ENCODE results near the gene FUT8.

FUT8 gene

GRCh38 chr14:65550779-65551643 lies 138.5 kb downstream of the FUT8 start:
- no peak overlapping the region for H3K4me3 ChIP-seq (ENCODE audit: low read depth, low read length)

- H3K4me3 ChIP-seq (ENCODE audit: low read depth, low read length) = no peak overlapping the region
Observed at GRCh38 chr14:65552724-65553123, 140.2 kb downstream of the FUT8 start.

GRCh38 chr14:65554837-65555236 lies 142.3 kb downstream of the FUT8 start:
- no peak overlapping the region for H3K4me3 ChIP-seq (ENCODE audit: low read depth, low read length)

DNA sequence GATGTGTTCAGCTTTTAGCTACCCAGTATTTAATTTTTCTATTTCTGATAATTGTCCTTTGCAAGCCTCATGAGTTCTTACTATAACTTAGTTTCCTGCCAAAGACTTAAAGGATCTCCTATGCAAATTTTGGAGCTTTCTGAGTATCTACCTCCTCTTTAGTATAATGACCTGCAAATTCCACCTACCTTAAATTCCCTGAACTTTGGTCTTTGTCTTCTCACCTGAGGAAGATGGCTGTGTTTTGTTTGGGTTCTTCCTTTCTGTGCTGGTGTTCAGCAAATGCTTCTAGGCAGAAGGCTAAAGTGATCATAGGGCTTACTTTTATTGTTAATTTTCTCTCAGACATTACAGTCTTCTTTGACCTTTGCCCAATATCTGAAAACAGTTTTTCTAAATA lies 142.8 kb downstream of the FUT8 start:
- no peak overlapping the region for H3K4me3 ChIP-seq (ENCODE audit: low read depth, low read length)

DNA sequence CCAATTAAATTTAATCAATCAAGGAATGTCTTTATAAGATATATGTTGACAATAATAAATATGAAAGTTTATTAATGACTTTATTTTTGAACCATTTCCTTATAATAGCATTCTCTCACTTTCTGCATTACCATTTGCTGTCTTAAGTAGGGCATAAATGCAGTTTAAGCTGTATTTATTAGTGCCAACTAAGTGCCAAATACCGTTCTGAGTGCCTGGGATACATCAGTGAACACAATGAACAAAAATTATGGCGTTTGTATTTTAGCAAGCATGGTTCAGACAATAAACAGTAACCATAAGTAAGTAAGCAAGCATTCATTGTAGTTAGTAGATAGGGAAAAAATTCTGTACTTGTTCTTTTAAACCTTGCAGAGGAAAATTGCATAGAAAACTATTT lies 145.8 kb downstream of the FUT8 start:
- H3K4me3 ChIP-seq (ENCODE audit: low read depth, low read length) = no peak overlapping the region

- H3K4me3 ChIP-seq (ENCODE audit: low read depth, low read length) = no peak overlapping the region
Observed at GRCh38 chr14:65560340-65561027, 148.0 kb downstream of the FUT8 start.

- no peak overlapping the region for H3K4me3 ChIP-seq (ENCODE audit: low read depth, low read length)
Observed at GRCh38 chr14:65564370-65564769, 151.8 kb downstream of the FUT8 start.

DNA sequence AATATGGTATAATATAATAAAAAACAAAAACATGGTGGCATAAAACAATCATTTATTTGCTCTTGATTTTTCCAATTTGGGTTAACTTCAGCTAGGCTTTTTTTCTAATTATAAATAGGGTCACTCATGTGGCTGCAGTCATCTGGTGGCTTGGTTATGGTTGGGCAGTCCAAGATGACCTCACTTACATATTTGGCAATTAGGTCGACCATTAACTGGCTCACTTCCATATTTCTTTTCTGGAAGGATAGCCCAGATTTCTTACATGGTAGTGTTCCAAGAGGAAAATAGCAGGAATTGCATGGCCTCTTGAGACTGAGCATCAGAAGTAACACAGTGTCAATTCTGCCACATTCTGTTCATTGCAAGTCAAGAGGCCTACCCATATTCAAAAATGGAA lies 153.4 kb downstream of the FUT8 start:
- no peak overlapping the region for H3K4me3 ChIP-seq (ENCODE audit: low read depth, low read length)

DNA sequence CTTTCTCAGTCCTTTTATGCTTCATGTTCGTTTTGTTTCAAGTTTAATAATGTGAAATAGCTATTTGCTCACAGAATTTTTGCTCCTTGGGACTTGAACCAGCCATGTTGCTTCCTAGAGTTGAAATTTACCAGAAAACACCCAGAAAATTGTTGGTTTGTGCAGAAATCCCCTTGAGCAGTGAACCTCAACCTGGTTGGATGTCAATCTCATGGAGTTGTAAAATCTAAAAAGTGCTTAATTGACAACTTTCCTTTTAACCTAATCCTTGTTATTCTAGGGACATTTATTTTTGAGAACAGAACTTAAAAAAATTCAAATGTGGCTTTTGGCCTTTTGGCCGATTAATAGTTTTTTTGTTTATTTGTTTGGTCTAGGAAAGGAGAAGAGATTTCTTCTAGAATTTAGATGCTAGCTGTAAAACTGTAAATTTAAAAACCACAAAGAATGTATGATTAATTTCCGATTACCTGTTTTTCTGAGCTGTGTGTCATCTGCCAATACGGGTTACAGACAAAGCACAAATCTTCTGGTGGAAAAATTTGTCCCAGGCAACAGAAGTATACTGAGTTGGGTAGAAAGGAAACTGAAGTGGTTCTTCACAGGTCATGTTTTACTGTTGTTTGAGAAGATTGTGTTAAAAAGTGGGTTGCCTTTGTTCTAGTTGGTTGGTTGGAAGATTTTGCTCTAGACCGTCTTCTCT lies 154.4 kb downstream of the FUT8 start:
- no peak overlapping the region for H3K4me3 ChIP-seq (ENCODE audit: low read depth, low read length)

GRCh38 chr14:65574611-65575010 lies 162.1 kb downstream of the FUT8 start:
- H3K4me3 ChIP-seq (ENCODE audit: low read depth, low read length) = no peak overlapping the region

DNA sequence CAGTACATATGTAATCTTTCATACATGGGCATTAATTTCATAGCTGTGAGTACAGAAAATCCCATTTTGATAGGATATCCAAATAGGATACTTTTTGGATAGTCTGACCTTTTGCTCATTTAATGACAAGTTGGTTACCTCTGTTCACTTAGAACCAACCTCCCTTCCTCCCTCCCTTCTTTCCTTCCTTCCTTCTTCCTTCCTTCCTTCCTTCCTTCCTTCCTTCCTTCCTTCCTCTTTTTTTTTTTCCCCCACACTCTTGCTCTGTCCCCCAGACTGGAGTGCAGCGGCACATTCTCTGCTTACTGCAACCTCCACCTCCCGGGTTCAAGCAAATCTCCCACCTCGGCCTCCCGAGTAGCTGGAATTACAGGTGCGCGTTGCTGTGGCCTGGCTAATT lies 162.9 kb downstream of the FUT8 start:
- no peak overlapping the region for H3K4me3 ChIP-seq (ENCODE audit: low read depth, low read length)

- no peak overlapping the region for H3K4me3 ChIP-seq (ENCODE audit: low read depth, low read length)
Observed at GRCh38 chr14:65580973-65581372, 168.4 kb downstream of the FUT8 start.

- no peak overlapping the region for H3K4me3 ChIP-seq (ENCODE audit: low read depth, low read length)
Observed at GRCh38 chr14:65581378-65581777, 168.8 kb downstream of the FUT8 start.

DNA sequence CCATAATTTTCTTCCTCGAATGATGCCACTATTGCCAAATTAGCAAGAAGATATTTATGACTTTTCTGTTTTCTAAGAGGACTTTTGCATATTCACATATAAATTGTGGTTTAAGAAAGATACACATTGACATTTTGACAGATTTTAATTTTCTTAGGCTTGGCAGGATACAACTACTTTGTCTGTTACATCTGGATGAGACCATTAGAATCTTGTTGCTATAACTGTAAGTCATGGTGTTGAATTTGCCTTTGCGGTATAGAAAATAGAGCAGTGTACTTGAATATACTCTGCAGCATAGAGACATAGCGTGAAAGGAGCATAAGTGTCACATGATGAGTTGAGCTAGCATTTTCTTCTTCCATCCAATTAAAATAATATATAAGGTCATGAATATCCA lies 169.3 kb downstream of the FUT8 start:
- H3K4me3 ChIP-seq (ENCODE audit: low read depth, low read length) = no peak overlapping the region

DNA sequence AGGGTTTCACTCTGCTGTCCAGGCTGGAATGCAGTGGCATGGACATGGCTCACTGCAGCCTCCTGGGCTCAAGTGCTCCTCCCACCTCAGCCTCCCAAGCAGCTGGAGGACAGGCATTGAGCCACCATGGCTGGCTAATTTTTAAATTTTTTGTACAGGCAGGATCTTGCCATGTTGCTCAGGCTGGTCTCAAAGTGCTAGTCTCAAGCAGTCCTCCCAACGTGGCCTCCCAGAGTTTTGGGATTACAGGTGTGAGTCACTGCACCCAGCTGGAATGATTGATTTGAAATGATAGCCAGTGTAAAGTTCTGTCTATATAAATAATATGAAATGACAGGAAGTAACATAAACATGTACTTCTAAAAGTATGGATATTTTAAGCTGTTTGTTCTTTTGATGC lies 172.7 kb downstream of the FUT8 start:
- no peak overlapping the region for H3K4me3 ChIP-seq (ENCODE audit: low read depth, low read length)

DNA sequence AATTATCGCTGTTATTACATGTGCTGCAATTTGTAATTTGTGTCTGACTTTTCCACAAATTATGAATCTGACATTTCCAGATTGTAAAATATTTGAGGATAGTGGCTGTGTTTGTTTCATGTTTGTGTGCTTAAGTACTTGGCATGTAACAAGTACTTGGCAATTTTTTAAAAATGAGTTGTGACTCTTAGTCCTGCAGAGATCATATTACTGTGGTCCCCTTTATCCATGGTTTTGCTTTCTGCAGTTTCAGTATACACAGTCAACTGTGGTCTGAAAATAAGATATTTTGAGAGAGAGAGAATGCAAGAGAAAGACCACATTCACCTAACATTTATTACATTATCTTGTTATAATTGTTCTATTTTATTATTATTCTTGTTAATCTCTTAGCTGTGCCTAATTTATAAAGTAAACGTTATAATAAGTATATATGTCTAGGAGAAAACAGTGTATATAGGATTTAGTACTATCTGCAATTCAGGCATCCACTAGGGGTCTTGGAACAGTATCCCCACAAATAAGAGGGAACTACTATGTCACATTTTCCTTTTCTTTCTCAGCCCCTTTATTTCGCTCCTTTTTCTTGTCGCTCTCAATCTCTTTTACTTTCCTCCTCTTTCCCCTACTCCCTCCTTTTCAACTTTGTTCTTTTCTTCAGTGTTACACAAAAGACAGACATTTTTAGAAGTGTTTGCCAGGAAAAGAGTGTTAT lies 176.1 kb downstream of the FUT8 start:
- no peak overlapping the region for H3K4me3 ChIP-seq (ENCODE audit: low read depth, low read length)

DNA sequence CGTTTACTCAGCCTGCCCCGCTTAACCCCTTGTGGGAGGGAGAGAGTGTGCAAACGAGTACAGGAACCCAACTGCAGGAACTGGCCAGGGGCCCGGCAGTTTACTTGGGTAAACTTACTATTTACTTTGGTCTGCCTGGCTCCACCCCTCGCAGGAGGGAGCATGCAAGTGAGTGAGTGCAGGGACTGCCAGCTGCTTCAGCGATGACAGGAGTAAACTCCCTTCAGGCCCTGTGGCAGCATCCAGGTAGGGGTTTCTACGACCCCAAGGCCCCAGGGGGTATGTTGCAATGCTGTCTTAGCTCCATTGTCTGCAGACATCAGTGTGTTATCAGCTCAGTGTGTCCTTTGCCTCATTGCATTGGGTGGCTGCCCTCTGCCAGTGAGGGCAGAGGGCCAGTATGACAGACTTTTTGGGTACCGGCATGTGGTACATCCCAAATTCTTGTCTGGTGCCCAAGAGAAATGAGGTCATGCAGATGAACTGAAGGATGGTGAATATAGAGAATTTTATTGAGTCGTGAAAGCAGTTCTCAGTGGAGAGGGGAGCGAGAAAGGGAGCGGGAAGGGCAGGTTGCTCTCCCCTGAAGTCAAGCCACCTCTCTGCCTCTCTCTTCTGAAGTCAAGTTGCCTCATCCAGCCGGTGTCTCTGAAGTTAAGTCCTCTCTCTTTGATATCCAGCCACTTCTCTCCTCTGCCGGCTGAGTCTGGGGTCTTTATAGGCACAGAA lies 181.8 kb downstream of the FUT8 start:
- no peak overlapping the region for H3K4me3 ChIP-seq (ENCODE audit: low read depth, low read length)

DNA sequence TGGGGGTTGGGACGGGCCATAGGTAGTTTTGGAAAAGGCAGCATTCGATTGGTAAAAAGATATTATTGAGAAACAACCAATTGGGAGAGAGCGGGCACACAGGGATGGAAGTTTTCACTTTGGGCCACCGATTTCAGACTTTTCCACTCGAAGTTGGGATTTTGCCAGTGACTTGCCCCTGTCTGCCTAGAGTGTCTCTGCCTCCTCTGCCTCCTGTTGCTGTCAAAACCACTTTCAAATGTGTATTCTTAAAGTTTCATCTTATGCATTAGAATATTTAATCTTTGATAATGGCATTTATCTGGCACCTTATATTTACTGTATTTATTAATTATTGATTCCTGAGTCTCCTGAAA lies 182.3 kb downstream of the FUT8 start:
- no peak overlapping the region for H3K4me3 ChIP-seq (ENCODE audit: low read depth, low read length)

GRCh38 chr14:65599375-65599774 lies 186.8 kb downstream of the FUT8 start:
- H3K4me3 ChIP-seq (ENCODE audit: low read depth, low read length) = no peak overlapping the region

GRCh38 chr14:65600742-65601141 lies 188.2 kb downstream of the FUT8 start:
- no peak overlapping the region for H3K4me3 ChIP-seq (ENCODE audit: low read depth, low read length)

- no peak overlapping the region for H3K4me3 ChIP-seq (ENCODE audit: low read depth, low read length)
Observed at GRCh38 chr14:65604535-65604934, 192.0 kb downstream of the FUT8 start.
